NB4 (cell line): ENCODE data around the gene TRABD.

Source experiments
- MYC ChIP-seq: IDR thresholded peaks from 2 replicates; pipeline ENCODE4 v1.6.1; 2011; ENCODE audit warnings: low read depth, low read length
- POLR2A ChIP-seq: IDR thresholded peaks from 2 replicates; pipeline ENCODE4 v1.6.1; 2011; ENCODE audit warnings: mild to moderate bottlenecking; ENCODE audit not compliant: insufficient read length; ENCODE audit errors: extremely low read depth
- TF ChIP-seq, protein P1 (sequence below): IDR thresholded peaks from one replicate; pipeline ENCODE4 v1.5.1; 2012; ENCODE audit warnings: low read depth, low read length

DNA sequence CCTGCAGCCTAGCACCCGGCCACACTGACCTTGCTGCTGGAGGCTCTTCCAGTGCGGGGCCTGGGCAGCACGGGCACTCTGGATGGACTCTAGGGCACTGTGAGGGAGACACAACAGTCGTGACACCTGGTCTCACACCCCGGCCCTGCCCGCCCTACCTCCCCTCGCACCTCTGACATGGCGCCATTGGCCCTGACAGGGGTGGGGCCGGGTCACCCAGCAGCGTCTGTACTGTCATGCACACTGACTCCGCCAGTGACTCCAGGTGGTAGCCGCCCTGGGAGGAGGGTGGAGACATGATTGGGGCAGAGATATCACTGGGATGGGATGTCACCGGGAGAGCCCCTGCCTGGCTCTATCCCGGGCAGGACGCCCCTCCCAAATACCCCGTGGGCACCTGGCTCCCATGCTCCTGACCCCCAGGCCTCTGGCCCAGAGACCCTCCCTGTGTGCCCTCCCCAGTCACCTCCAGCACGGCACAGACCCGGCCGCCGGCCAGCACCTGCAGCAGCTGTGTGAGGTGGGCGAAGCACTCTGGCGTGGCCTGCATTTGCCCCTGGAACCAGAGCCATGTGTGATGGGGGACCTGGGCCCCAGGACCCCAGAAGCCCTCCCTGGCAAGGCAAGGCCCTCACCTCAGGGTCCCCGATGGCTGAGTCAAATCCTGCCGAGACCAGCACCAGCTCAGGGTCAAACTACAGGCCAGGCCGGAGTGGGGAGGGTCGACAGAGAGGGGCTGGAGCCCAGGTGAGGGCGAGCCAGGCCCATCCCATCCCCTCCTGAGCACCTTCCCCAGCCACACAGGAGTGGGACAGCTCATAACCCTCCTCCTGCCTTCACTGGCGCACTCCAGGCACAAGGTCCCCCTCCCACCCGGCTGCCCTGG is 62.7 kb downstream of the TRABD start:
- TF ChIP-seq POLR2A (no peak), MYC (no peak)
- TF ChIP-seq, protein P1, sequence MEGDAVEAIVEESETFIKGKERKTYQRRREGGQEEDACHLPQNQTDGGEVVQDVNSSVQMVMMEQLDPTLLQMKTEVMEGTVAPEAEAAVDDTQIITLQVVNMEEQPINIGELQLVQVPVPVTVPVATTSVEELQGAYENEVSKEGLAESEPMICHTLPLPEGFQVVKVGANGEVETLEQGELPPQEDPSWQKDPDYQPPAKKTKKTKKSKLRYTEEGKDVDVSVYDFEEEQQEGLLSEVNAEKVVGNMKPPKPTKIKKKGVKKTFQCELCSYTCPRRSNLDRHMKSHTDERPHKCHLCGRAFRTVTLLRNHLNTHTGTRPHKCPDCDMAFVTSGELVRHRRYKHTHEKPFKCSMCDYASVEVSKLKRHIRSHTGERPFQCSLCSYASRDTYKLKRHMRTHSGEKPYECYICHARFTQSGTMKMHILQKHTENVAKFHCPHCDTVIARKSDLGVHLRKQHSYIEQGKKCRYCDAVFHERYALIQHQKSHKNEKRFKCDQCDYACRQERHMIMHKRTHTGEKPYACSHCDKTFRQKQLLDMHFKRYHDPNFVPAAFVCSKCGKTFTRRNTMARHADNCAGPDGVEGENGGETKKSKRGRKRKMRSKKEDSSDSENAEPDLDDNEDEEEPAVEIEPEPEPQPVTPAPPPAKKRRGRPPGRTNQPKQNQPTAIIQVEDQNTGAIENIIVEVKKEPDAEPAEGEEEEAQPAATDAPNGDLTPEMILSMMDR, result no peak
